ENCODE data around the gene UTP20.

- no peak for TF ChIP-seq POLR2A (IDR thresholded peaks at IDR 0.05; ENCODE audit: low read depth, low read length)
- no peak for TF ChIP-seq FOS (IDR thresholded peaks at IDR 0.05; ENCODE audit: borderline replicate concordance, insufficient read depth, low read length)
- TF ChIP-seq POLR2AphosphoS5 (IDR thresholded peaks at IDR 0.05; ENCODE audit: insufficient read depth, low read depth, low read length) = no peak
- TF ChIP-seq JUN (IDR thresholded peaks at IDR 0.05; ENCODE audit: borderline replicate concordance, insufficient read depth, insufficient read length, low read depth) = no peak
- no peak for TF ChIP-seq CTCF (IDR thresholded peaks at IDR 0.05; ENCODE audit: extremely low read depth in 1 of 2, insufficient read depth in 1 of 2, low read depth in 1 of 2, low read length in 2 of 2)
These were observed 49.0 kb downstream of the UTP20 start for GRCh38 chr12:101328917-101329316.

All from endothelial cell of umbilical vein (primary cell).